HUES48 (cell line): Measurements from ENCODE around the gene ASPHD1.

ENCODE experiments used
- H3K27ac ChIP-seq: one replicate; pipeline ENCODE4 v1.7.0; 2013; ENCODE audit warnings: low read depth, low read length, inconsistent platforms
- H3K27me3 ChIP-seq: 2 replicates; pipeline ENCODE4 v1.6.1; 2013; ENCODE audit warnings: mild to moderate bottlenecking, low read length; ENCODE audit not compliant: control insufficient read depth, insufficient read depth
- H3K36me3 ChIP-seq: 2 replicates; pipeline ENCODE4 v1.6.1; 2013; ENCODE audit warnings: low read length; ENCODE audit not compliant: control insufficient read depth, insufficient read depth
- H3K4me1 ChIP-seq: 2 replicates; pipeline ENCODE4 v1.6.1; 2013; ENCODE audit warnings: mild to moderate bottlenecking, low read length; ENCODE audit not compliant: control insufficient read depth, insufficient read depth
- H3K4me3 ChIP-seq: 2 replicates; pipeline ENCODE4 v1.5.1; 2013; ENCODE audit warnings: mild to moderate bottlenecking, low read depth, low read length
- H3K9ac ChIP-seq: 2 replicates; pipeline ENCODE4 v1.6.1; 2013; ENCODE audit warnings: mild to moderate bottlenecking, low read depth, low read length, moderate library complexity
- H3K9me3 ChIP-seq: 2 replicates; pipeline ENCODE4 v1.6.1; 2013; ENCODE audit warnings: low read length; ENCODE audit not compliant: control insufficient read depth, insufficient read depth

ASPHD1 gene

GRCh38 chr16:29950806-29951461, 50.6 kb downstream of the ASPHD1 start:
- H3K4me3 ChIP-seq = no peak overlapping the region
- peaks cover 8% of the 10 kb centered on the region for H3K4me1 ChIP-seq
- H3K9me3 ChIP-seq = no peaks in the 10 kb centered on the region
- H3K27ac ChIP-seq = no peak overlapping the region
- no peaks in the 10 kb centered on the region for H3K36me3 ChIP-seq
- no peaks in the 10 kb centered on the region for H3K27me3 ChIP-seq
- no peak overlapping the region for H3K9ac ChIP-seq

GRCh38 chr16:29951625-29952365, 51.5 kb downstream of the ASPHD1 start:
- Histone ChIP-seq H3K4me3 (no peak overlapping the region), H3K36me3 (no peaks in the 10 kb centered on the region), H3K9me3 (no peaks in the 10 kb centered on the region), H3K9ac (no peak overlapping the region), H3K27ac (no peak overlapping the region), H3K27me3 (no peaks in the 10 kb centered on the region), H3K4me1 (peaks cover 8% of the 10 kb centered on the region)
